B cell (primary cell): ENCODE data around the gene SDK2.

Experiments used
- CTCF ChIP-seq: fragments of 200-600 bp; IDR thresholded peaks from one replicate; pipeline ENCODE4 v1.8.0; 2022; ENCODE audit warnings: antibody characterized with exemption, mild to moderate bottlenecking
- EZH2 ChIP-seq: IDR thresholded peaks from 2 replicates; pipeline ENCODE4 v1.6.1; 2012; ENCODE audit warnings: borderline replicate concordance, low read depth, mild to moderate bottlenecking, moderate library complexity, low read length; ENCODE audit not compliant: insufficient read depth, poor library complexity, severe bottlenecking

DNA sequence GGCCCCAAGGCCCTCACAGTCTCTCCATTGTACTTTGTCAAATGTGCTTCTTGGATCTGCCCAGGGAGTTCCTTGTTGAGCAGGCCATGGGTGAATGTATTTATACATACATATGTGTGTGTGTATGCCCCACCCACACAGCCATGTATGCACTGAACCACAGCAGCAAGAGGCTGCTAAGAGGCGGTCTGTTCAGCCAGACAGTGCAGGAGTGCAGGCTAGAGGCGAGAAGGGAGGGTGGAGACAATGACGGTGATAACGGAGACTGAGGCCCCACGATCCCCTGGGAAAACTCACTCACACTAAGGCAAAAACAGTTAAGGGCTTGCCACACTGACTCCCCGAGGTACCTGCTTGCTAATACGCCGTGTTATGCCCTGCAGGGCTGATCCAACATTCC lies 181.4 kb downstream of the SDK2 start:
- no peak for TF ChIP-seq CTCF
- no peak for TF ChIP-seq EZH2
